PC-3 (cell line): ENCODE data around the gene GABBR1. TPM values are rescaled to one million over a fixed set of nuclear protein-coding genes. Genes with fewer than 3 reads are reported as not detected.

Experiments used
- ATAC-seq: fragments of 200-7000 bp; cut with Tn5 transposase; 2 replicates; pipeline ENCODE4 v1.9.1; 2020; ENCODE audit warnings: mild to moderate bottlenecking, moderate library complexity
- BruUV-seq: library from RNA; stranded (reverse); fragments of 400-500 nt; replicated peaks from 2 replicates; lab custom pipeline; 2021; lab: Mats Ljungman, UMichigan
- CTCF ChIA-PET: fragments of 300-600 bp; sonication (Branson Sonifier 250); formaldehyde crosslinking; loops from one replicate; lab custom pipeline; 2022; ENCODE audit warnings: antibody characterized with exemption; lab: Charles Lee
- POLR2A ChIA-PET: fragments of 300-600 bp; sonication (Branson Sonifier 250); formaldehyde crosslinking; loops from one replicate; lab custom pipeline; 2022; ENCODE audit warnings: antibody characterized with exemption; ENCODE audit not compliant: unreplicated experiment; lab: Charles Lee
- DNase-seq: peaks from one replicate; pipeline ENCODE4 v3.0.0-alpha.2; 2015
- H2AFZ ChIP-seq: fragments of 300-600 bp; sonication (generic); 2 replicates; pipeline ENCODE4 v1.6.0; 2016; ENCODE audit warnings: antibody characterized with exemption, low read length
- H3F3A ChIP-seq: fragments of 300-600 bp; sonication (generic); one replicate; pipeline ENCODE4 v1.6.0; 2017; ENCODE audit warnings: antibody characterized with exemption, low read length, control low read depth, mild to moderate bottlenecking; ENCODE audit not compliant: unreplicated experiment
- H3K27ac ChIP-seq: fragments of 300-600 bp; sonication (generic); 2 replicates; pipeline ENCODE4 v1.5.1; 2016; ENCODE audit warnings: mild to moderate bottlenecking, low read length
- H3K27me3 ChIP-seq: fragments of 300-600 bp; sonication (generic); 2 replicates; pipeline ENCODE4 v1.6.1; 2016; ENCODE audit warnings: low read length, mixed read lengths
- H3K36me3 ChIP-seq: fragments of 300-600 bp; sonication (generic); 2 replicates; pipeline ENCODE4 v1.6.1; 2016; ENCODE audit warnings: low read depth, mixed run types, low read length, mixed read lengths
- H3K4me1 ChIP-seq: fragments of 300-600 bp; sonication (generic); 2 replicates; pipeline ENCODE4 v1.5.1; 2016; ENCODE audit warnings: low read length; ENCODE audit not compliant: insufficient read depth
- H3K4me2 ChIP-seq: fragments of 300-600 bp; sonication (generic); 2 replicates; pipeline ENCODE4 v1.6.0; 2016; ENCODE audit warnings: low read length
- H3K4me3 ChIP-seq: fragments of 300-600 bp; sonication (generic); 2 replicates; pipeline ENCODE4 v1.5.1; 2016; ENCODE audit warnings: mild to moderate bottlenecking, low read length, mixed read lengths
- H3K79me2 ChIP-seq: fragments of 300-600 bp; sonication (generic); 2 replicates; pipeline ENCODE4 v1.6.1; 2017; ENCODE audit warnings: low read length, mixed read lengths
- H3K9ac ChIP-seq: fragments of 300-600 bp; sonication (generic); 2 replicates; pipeline ENCODE4 v1.6.0; 2016; ENCODE audit warnings: mild to moderate bottlenecking, low read length
- H3K9me2 ChIP-seq: fragments of 300-600 bp; sonication (generic); replicated peaks from 2 replicates; pipeline ENCODE4 v1.6.1; 2016; ENCODE audit warnings: mixed run types, low read length, mixed read lengths
- H3K9me3 ChIP-seq: fragments of 300-600 bp; sonication (generic); 2 replicates; pipeline ENCODE4 v1.6.1; 2016; ENCODE audit warnings: low read length, mixed read lengths
- H4K20me1 ChIP-seq: fragments of 300-600 bp; sonication (generic); 2 replicates; pipeline ENCODE4 v1.6.1; 2016; ENCODE audit warnings: low read length, mixed read lengths
- EZH2 ChIP-seq: fragments of 300-600 bp; sonication (generic); IDR thresholded peaks from one replicate; pipeline ENCODE4 v1.6.1; 2017; ENCODE audit warnings: antibody characterized with exemption, mild to moderate bottlenecking, low read length; ENCODE audit not compliant: unreplicated experiment
- EZH2phosphoT487 ChIP-seq: fragments of 300-600 bp; sonication (generic); IDR thresholded peaks from 2 replicates; pipeline ENCODE4 v1.6.1; 2018; ENCODE audit warnings: mild to moderate bottlenecking, antibody characterized with exemption, low read length, borderline replicate concordance
- intact Hi-C: fragments of 100-400 bp; cut with micrococcal nuclease; formaldehyde crosslinking; loops from 2 replicates; pipeline ENCODE4 v1.9.0; 2023
- total RNA-seq: library from RNA; depleted of rRNA; stranded (reverse); fragments of >200 nt; gene quantifications from 2 replicates; pipeline ENCODE4 v1.2.3, GENCODE V29; 2014
- TF ChIP-seq, protein P1 (sequence below): fragments of 300-600 bp; sonication (generic); conservative IDR thresholded peaks from 2 replicates; pipeline ENCODE4 v1.5.1; 2017; ENCODE audit warnings: antibody characterized with exemption, low read depth, mild to moderate bottlenecking, low read length

GABBR1 gene
- total RNA-seq, 1 experiment from 2014 or later: 5.5 TPM

DNA sequence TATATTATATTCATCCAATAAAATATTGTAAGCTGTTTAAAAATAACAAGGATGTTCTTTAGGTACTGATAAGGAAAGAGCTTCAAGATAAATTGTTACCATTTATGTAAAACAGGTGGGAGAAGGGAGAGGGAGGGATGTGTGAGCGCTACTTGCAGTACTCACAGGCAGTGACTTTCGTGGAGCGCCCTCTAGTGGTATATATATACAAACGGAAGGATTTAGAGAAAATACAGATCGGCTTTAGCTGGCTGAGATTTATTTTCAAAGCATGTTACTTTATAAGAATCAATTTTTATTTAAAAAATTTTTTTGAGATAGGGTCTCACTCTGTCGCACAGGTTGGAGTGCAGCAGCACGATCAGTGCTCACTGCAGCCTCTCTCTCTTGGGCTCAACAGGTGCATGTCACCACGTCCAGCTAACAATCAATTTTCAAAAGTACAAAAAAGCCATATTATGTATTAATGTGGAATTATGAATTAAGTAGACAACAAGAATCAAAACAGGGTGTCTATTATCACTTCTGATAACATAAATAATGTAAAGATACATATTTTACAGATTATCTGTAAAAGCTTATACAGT is 20.6 kb upstream of the GABBR1 start:
- CTCF ChIA-PET: interaction anchor here (0.6 to 2.6 kb wide), 9 partner anchors 10 to 814 kb away, joined by 3 to 11 read pairs (median 4); partner anchors contain the start of gene GABBR1
- TF ChIP-seq, protein P1, sequence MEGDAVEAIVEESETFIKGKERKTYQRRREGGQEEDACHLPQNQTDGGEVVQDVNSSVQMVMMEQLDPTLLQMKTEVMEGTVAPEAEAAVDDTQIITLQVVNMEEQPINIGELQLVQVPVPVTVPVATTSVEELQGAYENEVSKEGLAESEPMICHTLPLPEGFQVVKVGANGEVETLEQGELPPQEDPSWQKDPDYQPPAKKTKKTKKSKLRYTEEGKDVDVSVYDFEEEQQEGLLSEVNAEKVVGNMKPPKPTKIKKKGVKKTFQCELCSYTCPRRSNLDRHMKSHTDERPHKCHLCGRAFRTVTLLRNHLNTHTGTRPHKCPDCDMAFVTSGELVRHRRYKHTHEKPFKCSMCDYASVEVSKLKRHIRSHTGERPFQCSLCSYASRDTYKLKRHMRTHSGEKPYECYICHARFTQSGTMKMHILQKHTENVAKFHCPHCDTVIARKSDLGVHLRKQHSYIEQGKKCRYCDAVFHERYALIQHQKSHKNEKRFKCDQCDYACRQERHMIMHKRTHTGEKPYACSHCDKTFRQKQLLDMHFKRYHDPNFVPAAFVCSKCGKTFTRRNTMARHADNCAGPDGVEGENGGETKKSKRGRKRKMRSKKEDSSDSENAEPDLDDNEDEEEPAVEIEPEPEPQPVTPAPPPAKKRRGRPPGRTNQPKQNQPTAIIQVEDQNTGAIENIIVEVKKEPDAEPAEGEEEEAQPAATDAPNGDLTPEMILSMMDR: peak; percentile 84
- TF ChIP-seq EZH2: no peak
- POLR2A ChIA-PET: interaction anchor here (0.5 kb wide), 1 partner anchor 559 kb away, joined by 13 read pairs; no protein-coding TSS in a partner anchor
- H3K36me3 ChIP-seq: no peaks in the 10 kb centered on the region
- no peaks in the 10 kb centered on the region for H3K9me2 ChIP-seq
- no peaks in the 10 kb centered on the region for H3K27me3 ChIP-seq
- no peaks in the 10 kb centered on the region for H3F3A ChIP-seq
- BruUV-seq: no TSS peak
- H3K4me1 ChIP-seq: no peaks in the 10 kb centered on the region; the same call in none of the 2 replicates
- no peaks in the 10 kb centered on the region for H3K79me2 ChIP-seq
- intact Hi-C loops: loop anchor here (5.0 kb wide), 1 partner anchor 184 kb away; no protein-coding TSS in a partner anchor
- no peak overlapping the region for H2AFZ ChIP-seq
- no peak overlapping the region for H3K4me3 ChIP-seq
- H3K27ac ChIP-seq: no peak overlapping the region
- ATAC-seq: no peak
- H3K9ac ChIP-seq: no peak overlapping the region
- no peaks in the 10 kb centered on the region for H4K20me1 ChIP-seq
- DNase-seq: peak; percentile 70
- no peaks in the 10 kb centered on the region for H3K9me3 ChIP-seq
- H3K4me2 ChIP-seq: no peak overlapping the region

DNA sequence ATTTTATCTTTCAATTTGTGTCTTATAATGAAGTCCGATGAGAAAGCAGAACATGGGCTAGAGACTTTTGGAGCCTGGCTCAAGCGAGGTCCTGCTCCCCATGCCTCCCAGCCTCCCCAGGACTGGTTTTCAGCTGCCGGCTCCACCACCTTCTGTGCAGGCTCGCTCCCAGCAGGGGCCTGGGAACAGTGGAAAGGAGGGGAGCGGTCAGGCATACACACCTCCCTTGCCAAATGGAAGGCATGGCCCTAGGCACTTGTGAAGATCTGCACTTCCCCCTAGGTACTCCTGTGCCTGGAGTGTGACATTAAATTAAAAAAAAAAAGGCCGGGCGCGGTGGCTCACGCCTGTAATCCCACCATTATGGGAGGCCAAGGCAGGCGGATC is 19.2 kb upstream of the GABBR1 start:
- POLR2A ChIA-PET: no interaction called here
- ATAC-seq (no peak), DNase-seq (no peak)
- Histone ChIP-seq H2AFZ (no peak overlapping the region), H3K4me1 (no peaks in the 10 kb centered on the region; the same call in none of the 2 replicates), H3K9me2 (no peaks in the 10 kb centered on the region), H4K20me1 (no peaks in the 10 kb centered on the region), H3F3A (no peaks in the 10 kb centered on the region), H3K4me2 (no peak overlapping the region), H3K36me3 (no peaks in the 10 kb centered on the region), H3K9me3 (no peaks in the 10 kb centered on the region), H3K9ac (no peak overlapping the region), H3K79me2 (no peaks in the 10 kb centered on the region), H3K4me3 (no peak overlapping the region), H3K27ac (no peak overlapping the region), H3K27me3 (no peaks in the 10 kb centered on the region)
- CTCF ChIA-PET: interaction anchor here (0.9 to 2.6 kb wide), 3 partner anchors 9 to 44 kb away, joined by 5 to 11 read pairs (median 8); partner anchors contain the start of gene GABBR1
- BruUV-seq: no TSS peak
- TF ChIP-seq EZH2: no peak
- TF ChIP-seq EZH2phosphoT487: no peak
- intact Hi-C loops: loop anchor here (5.0 kb wide), 1 partner anchor 185 kb away; no protein-coding TSS in a partner anchor

GRCh38 chr6:29651413-29652197 is 18.6 kb upstream of the GABBR1 start:
- H3F3A ChIP-seq: no peaks in the 10 kb centered on the region
- H2AFZ ChIP-seq: no peak overlapping the region
- DNase-seq: peak; percentile 71
- H3K4me2 ChIP-seq: no peak overlapping the region
- H3K36me3 ChIP-seq: no peaks in the 10 kb centered on the region
- no TSS peak for BruUV-seq
- H3K9me2 ChIP-seq: no peaks in the 10 kb centered on the region
- H3K4me3 ChIP-seq: no peak overlapping the region
- intact Hi-C loops: loop anchor here (2.0 to 5.0 kb wide), 2 partner anchors 19 to 186 kb away; partner anchors contain the start of gene GABBR1
- H3K4me1 ChIP-seq: no peaks in the 10 kb centered on the region; the same call in none of the 2 replicates
- ChIA-PET CTCF (no interaction called here), POLR2A (no interaction called here)
- no peak overlapping the region for H3K27ac ChIP-seq
- no peaks in the 10 kb centered on the region for H3K9me3 ChIP-seq
- ATAC-seq: peak; percentile 21
- no peak for TF ChIP-seq EZH2
- TF ChIP-seq, protein P1: peak; percentile 83
- no peaks in the 10 kb centered on the region for H4K20me1 ChIP-seq
- H3K79me2 ChIP-seq: no peaks in the 10 kb centered on the region
- no peak overlapping the region for H3K9ac ChIP-seq
- H3K27me3 ChIP-seq: no peaks in the 10 kb centered on the region
